ENCODE results near the gene DNAJC8.
A peak's percentile ranks its signal among the peaks of the same experiment; 100 is the strongest.

Gene DNAJC8

GRCh38 chr1:28232558-28233263, at the start of gene DNAJC8:
DNAJC8 (minus strand) TSS chr1:28233029; CDS start chr1:28232998, 31 bp downstream.
- DNase-seq = peak; percentile 88

GRCh38 chr1:28281608-28282425, 49.0 kb upstream of the DNAJC8 start:
- DNase-seq = no peak

- DNase-seq = no peak
Observed at GRCh38 chr1:28280977-28281381, 48.1 kb upstream of the DNAJC8 start.

- no peak for DNase-seq
Observed at GRCh38 chr1:28280501-28280900, 47.7 kb upstream of the DNAJC8 start.

GRCh38 chr1:28279721-28280120, 46.9 kb upstream of the DNAJC8 start:
- DNase-seq = no peak

GRCh38 chr1:28278763-28279162, 45.9 kb upstream of the DNAJC8 start:
- no peak for DNase-seq

DNA sequence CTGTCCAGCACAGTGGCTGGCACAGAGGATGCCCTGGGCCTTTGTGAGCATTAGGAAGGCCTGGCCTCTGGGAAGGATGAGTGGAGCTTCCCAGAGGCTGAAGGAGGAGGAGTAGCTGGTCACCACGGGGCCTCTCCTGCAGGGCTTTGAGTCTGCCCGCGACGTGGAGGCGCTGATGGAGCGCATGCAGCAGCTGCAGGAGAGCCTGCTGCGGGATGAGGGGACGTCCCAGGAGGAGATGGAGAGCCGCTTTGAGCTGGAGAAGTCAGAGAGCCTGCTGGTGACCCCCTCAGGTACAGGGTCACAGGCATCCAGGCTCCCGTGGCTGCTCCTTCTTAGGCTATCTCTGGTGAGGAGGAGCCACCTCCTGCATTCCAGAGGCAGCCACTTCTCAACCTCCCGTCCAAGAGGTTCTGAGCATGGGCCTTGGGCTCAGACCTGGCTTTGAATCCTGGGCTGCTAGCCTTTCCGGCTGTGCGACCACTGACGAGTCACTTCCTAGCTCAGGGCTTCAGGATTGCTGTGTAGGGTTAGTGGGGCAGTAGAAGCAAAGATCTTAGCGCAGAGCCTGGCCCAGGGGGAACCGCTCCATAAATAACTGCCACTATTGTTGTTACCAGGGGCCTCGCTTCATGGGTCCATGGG, 40.5 kb upstream of the DNAJC8 start:
- DNase-seq = no peak

DNA sequence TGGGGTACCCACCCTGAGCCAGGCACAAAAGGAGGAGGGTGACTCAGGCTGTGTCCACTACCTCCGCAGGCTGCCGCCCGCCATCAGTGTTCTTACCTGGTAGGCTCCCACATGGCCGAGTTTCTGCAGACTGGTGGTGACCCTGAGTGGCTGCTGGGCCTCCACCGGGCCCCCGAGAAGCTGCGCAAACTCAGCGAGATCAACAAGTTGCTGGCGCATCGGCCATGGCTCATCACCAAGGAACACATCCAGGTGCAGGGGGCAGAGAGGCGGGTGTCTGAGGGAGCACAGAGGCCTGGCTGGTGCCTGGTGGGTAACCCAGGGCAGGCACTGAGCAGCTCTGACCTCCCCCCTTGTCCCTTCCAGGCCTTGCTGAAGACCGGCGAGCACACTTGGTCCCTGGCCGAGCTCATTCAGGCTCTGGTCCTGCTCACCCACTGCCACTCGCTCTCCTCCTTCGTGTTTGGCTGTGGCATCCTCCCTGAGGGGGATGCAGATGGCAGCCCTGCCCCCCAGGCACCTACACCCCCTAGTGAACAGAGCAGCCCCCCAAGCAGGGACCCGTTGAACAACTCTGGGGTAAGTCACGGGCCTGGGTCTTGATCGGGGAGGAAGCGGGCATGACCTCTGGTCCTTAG, 39.5 kb upstream of the DNAJC8 start:
- no peak for DNase-seq

GRCh38 chr1:28269529-28269928, 36.7 kb upstream of the DNAJC8 start:
- DNase-seq = no peak

- no peak for DNase-seq
Observed at GRCh38 chr1:28267633-28268032, 34.8 kb upstream of the DNAJC8 start.

DNA sequence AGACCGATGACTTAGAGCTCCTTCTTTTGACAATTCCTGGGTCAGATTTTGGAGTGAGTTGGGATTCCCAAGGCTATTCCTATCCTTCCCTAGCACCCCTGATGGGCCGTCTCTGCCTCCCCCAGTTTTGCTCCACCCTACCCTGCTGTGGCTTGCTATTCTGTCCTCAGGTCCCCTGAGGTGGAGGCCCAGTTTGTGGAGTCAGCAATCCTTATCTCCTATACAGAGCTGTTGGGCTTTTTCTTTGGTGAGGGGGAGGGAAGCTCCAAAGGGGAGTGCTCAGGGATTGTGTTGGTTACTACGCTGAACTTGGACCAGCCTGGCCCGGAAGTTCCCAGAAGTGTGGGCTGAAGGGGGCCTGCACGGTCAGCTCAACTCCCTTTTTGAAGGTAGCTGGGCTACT, 34.1 kb upstream of the DNAJC8 start:
- DNase-seq = no peak

DNA sequence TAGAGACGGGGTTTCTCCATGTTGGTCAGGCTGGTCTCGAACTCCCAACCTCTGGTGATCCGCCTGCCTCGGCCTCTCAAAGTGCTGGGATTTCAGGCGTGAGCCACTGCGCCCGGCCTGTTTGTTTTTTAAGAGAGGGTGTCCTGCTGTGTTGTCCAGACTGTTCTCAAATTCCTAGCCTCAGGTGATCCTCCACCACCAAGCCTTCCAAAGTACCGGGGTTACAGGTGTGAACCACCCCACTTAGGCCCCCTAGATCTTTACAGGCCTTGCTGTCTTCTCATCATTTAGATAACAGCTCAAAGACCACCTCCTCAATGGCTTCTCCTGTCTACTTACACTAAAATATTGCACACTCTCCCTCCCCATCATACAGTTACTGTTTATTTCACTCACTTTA, 32.7 kb upstream of the DNAJC8 start:
- no peak for DNase-seq

- DNase-seq = no peak
Observed at GRCh38 chr1:28264897-28265296, 32.1 kb upstream of the DNAJC8 start.

DNA sequence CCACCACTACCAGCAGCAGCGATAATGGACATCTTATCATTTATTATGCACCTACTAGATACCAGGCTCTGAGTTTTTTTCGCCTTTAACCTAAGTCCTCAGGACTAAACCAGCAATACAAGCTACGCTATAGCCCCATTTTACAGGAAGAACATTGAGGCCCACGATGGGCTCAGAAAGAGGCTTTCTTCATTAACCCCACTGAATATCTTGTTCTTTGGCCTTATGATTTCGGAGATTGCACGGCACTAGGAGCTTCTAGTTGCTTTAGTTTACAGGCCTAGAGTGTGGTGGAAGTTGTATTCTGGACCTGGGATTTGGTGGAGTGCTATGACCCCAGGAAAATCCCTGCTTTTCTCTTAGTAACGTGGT, 28.0 kb upstream of the DNAJC8 start:
- no peak for DNase-seq

DNA sequence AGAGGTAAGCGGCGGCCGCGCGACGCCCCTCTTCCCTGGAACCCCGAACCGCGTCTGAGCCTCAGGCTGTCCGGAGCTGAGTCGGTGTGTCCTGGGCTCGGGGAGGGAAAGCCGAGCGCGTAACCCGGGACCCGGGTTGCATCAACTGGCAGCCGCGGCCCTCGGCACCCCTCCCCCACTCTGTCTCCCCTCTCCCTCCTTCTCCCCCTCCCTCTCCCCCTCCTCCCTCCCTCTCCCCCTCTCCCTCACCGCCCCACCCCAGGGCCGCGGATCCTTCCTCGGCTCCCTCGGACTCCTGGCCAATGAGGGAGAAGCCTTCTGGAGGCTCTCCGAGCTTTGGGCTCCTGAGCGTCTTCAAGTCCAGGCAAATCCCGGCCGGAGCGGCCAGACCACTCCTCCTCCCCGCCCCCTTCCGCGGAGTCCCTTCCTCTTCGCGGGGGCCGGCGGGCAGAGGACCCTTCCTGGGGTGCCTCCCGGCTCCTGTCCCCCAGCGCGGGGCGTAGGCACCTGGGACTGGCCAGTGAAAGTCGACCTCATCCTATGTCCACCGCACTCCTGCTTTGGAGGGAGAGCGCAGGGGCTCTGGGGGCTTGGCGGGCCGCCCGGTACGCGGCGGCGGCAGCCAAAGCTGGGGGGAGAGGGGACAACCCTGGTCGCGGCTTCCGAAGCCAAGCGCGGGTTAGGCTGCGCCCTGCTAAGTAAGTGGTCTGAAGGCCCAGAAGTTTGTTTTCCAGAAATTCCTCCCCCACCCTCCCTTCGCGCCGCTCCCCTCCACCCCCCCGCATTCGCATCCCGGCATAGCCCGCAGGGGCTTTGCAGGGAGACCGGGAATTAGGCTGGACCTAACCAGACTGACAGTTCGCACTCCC, 27.3 kb upstream of the DNAJC8 start:
- DNase-seq = peak; percentile 75

DNA sequence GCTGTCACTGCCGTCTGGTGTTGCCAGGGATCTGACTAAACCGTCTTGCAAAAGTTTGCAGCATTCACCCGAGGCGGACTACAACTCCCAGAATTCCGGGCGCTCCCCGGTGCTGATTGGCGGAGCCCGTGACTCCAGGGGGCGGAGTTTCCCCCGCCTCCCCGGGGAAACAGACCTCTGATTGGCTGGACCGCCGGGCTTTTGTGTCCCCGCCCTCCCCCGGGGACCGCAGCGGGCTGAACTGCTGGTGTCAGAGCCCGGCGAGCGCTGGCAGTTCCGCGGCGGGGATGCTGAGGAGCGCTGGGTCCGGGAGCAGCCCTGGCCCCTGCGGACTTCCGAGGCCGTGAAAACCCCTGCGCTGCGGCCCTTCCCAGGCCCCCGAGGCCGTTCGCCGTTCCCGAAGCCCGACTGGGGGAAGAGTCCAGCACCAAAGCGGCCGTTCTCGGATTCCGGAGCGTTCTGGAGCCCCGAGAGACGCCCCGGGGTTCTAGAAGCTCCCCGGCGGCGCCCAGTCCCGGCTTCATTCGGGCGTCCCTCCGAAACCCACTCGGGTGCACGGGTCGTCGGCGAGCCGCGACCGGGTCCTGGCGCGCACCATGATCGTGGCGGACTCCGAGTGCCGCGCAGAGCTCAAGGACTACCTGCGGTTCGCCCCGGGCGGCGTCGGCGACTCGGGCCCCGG, 26.6 kb upstream of the DNAJC8 start, which contains the start of gene SESN2:
SESN2 (plus strand) TSS at position 267 of the 682 bp plus-strand sequence; CDS start at position 597, 330 bp downstream.
- DNase-seq = peak; percentile 99

DNA sequence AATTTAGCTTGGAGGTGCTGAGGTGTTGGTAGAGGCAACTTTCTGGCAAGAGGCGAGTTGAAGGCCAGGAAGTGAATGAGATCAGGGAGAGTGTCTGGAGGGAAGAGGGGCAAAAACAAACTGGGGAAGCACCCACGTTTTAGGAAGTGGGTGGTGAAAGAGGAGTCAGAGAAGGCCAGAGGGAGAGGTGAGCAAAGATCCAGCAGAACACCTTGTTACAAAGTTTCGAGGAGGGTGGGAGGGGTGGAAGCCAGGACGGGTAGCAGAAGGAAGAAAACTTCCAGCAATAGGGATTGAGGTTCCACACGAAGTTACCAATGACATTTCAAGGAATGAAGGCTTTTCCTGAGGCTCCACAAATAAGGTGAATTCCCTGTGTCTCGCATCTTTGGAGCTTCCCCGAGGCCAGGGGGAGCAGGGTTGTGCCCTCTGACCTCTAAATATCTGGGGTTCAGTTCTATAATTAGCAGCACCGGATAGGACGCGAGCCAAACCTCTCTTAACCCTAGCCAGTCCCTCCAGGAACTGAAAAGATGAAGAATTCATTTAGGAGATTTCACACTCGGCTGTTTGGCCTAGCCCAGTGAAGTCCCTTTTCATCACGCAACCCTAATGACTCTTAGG, 25.9 kb upstream of the DNAJC8 start:
- DNase-seq = peak; percentile 34

DNA sequence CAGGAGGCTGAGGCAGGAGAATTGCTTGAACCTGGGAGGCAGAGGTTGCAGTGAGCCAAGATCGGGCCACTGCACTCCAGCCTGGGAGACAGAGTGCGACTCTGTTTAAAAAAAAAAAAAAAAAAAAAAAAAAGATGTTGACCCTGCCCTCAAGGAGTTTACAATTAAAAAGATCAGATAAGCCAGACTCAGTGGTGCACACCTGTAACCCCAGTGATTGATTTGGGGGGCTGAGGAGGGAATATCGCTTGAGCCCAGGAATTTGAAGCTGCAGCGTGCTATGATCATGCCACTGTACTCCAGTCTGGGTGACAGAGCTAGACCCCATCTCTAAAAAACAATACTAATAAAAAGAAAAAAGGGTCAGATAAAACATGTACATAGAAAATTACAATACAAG, 24.9 kb upstream of the DNAJC8 start:
- no peak for DNase-seq

DNA sequence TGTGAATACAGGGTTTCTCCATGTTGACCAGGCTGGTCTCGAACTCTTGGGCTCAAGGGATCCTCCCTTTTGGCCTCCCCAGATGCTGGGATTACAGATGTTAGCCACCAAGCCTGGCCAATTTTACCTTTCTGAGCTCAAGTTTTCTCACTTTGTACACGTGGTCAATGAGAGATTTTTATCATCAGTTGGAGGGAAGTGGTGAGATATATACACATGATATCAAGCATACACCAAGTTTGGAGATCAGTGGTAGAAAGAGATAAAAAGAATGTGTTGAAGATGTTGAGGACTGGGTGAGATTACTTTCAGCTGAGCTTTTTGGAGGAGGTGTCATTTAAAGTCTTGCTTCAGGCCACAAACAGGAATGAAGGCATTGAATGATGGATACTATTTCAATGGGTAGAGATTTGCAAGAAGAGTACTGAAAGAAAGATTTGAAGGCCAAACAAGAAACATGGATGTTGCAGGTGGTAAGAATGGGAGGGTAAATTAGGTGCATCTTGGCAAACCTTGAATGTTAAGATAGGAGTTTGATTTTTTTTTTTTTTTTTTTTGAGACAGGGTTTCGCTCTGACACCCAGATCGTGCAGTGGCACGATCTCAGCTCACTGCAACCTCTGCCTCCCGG, 23.5 kb upstream of the DNAJC8 start:
- no peak for DNase-seq

GRCh38 chr1:28249866-28250295, 17.1 kb upstream of the DNAJC8 start:
- peak; percentile 53 for DNase-seq
